DMS79 treated with DMSO at 0.1 percent for 48 hours (cell line): ENCODE data around the gene GPR152.
"Not testable (repeated sequence)": the region's sequence is repeated elsewhere in the genome, so short reads cannot be mapped to it uniquely, and the experiment has no call there.

Experiments
- DNase-seq: peaks from one replicate; lab custom pipeline; 2025; lab: John Stamatoyannopoulos, UW

GPR152 gene

DNA sequence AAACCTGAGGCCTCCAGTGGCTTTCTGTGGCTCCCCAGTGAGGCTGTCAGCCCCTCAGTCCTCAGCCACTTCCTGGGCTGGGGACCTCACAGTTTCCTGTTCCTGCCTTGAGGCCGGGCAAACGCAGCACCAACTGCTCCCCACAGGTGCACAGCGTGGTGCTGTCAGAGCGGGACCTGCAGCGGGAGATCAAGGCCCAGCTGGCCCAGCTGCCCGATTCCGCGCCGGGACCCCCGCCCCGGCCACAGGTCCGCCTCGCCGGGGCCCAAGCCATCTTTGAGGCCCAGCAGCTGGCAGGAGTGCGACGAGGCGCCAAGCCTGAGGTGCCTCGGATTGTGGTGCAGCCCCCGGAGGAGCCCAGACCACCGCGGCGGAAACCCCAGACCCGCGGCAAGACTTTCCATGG lies 43.3 kb downstream of the GPR152 start:
- no peak for DNase-seq

DNA sequence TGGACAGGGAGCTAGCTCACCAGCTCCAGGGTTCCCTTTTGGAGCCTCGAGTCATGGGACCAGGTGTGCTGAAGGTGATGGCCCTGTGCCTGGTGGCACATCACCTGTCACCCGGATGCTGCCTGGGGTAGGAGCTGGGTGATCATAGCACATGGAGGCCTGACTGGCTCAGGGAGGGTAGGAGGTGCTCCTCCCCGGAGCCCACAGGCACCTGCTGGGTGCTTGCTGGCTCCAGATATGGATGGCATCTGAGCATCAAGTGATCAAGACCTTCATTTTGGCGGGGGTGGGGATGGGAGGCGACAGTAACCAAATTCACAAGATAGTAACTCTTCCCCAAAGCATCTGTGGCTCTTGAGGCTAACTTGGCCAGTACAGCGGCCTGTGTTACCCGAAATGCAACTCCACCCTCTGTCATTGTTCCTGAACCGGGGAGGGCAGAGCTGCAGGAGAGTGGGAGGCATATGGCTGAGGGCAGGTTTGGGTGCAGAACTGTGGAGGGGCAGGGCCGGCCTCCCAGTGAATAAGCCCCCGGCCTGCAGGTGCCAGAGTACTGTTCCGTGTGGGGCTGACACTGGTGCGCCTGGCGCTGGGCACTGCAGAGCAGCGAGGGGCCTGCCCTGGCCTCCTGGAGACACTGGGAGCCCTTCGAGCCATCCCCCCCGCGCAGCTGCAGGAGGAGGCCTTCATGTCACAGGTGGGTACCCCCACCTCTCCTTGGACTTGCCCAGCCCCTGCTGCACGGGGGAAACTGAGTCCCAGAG lies 43.9 kb downstream of the GPR152 start:
- no peak for DNase-seq

DNA sequence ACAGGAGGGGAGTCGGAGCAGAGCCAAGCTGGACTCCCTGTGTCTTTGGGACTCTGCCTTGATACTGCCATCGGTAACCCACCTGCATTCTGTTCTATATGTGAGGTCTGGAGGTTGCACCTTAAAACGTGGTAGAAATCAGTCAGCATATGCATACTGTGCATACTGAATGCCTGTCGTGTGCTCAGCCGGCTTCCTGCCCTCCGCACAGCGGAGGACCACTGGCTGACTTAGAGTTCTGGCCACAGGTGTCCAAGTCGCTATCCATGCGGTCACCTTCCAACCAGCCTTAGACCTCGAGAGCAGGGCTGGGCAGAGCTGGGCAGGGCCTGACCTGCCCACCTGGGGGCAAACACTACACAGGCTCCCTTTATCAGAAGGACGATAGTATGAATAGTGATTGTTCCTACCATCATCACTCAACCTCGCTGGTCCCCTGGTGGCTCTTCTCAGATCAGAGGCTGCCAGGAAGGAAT lies 44.8 kb downstream of the GPR152 start:
- DNase-seq: no peak

DNA sequence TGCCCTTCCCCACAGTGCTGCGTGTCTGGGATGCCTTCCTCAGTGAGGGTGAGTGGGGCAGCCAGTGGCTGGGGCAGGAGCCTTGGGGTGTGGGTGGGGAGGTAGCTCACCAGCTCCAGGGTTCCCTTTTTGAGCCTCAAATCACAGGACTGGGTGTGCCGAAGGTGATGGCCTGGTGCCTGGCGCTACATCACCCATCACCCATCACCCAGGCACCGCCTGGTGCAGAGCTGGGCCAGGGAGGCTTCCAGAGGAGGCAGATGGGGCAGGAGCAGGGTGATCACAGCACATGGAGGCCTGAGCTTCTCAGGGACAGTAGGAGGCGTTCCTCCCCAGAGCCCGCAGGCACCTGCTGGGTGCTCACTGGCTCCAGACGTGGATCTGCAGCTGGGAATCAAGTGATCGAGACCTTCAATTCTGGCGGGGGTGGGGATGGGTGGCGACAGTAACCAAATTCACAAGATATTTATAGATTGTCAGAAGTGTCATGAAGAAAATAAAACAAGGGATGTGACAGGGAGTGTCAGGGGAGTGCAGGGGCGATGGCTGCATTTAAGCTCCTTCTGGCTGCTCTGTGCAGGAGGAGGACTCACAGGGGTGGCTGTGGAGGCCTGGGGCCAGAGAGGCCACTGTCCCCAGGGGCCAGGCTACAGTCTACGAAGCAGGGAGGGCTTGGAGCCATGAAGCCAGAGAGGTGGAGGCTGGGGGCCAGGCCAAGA lies 45.4 kb downstream of the GPR152 start:
- DNase-seq: no peak

DNA sequence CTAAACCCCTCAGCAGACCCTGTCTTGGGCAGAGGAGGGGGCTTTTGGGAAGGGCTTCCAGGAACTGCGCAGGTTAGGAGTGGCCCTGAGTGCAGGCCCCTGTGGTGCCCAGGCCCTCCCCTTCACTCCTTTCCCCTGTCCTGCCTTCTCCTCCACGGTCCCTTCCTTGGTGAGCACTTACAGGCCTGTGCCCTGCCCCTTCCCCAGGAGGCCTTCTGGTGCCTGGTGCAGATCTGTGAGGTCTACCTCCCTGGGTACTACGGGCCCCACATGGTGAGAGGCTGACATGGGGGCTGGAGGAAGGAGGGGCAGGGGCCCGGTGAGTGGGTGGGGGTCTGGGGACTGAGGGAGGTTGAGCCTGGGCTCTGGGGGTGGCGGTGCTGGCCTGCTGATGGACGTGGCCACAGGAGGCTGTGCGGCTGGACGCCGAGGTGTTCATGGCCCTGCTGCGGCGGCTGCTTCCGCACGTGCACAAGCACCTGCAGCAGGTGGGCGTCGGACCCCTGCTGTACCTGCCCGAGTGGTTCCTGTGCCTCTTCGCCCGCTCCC lies 46.0 kb downstream of the GPR152 start:
- no peak for DNase-seq

DNA sequence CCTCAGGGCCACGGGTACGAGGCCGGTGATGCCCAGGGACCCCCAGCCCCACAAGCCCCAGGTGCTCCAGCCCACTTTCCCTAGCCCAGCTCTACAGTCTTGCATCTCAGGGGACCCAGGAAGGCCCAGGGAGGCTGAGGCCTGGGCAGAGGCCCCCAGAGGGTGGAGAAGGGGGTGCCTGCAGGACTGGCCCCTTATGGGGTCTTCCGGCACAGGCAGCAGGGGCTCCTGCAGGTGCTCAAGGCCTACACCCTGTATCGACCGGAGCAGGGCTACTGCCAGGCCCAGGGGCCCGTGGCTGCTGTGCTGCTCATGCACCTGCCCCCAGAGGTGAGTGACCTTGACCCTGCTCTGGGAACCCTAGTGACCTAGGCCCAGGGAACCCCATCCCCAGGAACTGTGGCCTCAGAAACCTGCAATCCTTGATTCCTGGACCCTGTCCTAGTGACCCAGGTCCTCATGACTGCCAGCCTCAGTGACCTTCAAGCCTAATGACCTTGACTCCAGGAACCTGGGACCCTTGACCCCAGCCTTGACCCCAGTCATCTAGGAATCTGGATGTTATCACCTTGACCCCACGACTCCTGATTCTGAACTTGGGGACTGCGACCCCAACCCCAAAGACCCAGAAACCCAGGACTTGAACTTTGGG lies 46.7 kb downstream of the GPR152 start:
- no peak for DNase-seq

DNA sequence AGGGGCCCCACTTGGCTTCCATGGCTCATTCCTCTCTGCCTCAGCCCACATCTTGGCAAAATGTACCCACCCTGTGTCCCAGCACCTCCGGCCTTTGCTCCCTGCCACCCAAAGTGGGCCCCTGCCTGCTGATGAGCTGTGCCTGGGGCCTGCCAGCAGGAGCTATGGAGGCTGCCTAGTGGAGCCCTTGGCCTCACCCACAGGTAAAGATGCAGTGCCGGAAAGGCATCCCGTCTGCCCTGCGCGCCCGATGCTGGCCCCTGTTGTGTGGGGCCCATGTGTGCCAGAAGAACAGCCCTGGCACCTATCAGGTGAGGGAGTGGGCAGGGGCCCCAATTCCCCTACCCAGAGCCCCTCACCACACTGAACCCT lies 47.3 kb downstream of the GPR152 start:
- DNase-seq: no peak

DNA sequence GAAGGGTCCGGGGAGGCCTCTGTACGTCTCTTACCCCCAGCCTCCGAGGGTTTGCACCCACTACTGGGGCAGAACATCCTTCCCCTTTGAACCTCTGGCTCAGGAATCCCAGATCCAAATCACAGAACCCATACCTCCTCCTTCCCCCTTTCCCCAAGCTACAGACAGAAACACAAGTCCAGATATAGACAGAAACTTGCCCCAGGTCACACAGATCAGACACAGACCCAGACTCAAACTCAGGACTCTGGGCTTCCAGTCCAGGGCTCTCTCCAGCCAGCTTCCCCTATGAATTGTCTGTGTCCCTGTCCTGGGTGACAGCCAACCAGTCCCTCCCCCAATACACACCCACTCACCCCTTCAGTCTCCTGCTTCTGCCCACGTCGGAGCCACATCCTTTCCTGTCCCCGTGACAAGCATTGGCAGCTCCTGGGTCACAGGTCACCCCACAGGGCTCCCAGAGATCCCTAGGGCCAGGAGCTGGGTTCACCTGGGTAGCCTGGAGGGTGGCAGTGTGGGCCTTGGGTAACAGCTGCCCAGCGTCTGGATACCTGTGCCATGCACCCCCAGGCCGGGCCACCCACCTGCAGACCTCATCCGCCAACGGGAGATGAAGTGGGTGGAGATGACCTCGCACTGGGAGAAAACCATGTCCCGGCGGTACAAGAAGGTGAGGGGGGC lies 47.9 kb downstream of the GPR152 start:
- DNase-seq: no peak

DNA sequence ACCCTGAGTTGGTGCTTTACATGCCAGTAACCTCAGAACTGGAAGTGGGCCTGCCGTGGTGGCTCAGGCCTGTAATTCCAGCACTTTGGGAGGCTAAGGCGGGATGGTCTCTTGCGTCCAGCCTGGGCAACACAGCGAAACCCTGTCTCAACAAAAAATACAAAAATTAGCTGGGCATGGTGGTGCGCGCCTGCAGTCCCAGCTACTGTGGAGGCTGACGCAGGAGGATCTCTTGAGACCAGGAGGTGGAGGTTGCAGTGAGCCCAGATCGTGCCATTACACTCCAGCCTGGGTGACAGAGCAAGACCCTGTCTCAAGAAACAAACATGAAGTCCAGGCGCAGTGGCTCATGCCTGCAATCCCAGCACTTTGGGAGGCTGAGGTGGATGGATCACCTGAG lies 49.4 kb downstream of the GPR152 start:
- not testable (repeated sequence) for DNase-seq

DNA sequence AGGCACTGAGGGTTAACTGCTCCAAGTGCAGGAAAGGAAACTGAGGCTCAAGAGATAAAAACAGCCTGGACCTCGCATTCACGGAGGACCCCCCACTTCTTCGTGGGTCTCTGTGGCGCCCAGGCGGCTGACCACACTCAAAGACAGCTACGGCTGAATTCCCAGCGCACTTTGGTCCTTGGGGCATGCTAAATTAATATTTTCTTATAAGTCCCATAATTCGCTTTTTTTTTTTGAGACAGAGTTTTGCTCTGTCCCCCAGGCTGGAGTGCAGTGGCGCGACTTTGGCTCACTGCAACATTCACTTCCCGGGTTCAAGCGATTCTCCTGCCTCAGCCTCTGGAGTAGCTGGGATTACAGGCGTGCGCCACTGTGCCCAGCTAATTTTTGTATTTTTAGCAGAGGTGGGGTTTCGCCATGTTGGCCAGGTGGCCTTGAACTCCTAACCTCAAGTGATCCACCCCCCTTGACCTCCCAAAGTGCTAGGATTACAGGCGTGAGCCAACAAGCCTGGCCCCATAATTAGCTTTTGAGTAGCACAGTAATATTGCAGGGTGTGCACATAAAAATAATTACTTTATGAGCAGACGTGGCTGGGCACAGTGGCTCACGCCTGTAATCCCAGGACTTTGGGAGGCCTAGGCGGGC lies 50.2 kb downstream of the GPR152 start:
- DNase-seq: not testable (repeated sequence)

DNA sequence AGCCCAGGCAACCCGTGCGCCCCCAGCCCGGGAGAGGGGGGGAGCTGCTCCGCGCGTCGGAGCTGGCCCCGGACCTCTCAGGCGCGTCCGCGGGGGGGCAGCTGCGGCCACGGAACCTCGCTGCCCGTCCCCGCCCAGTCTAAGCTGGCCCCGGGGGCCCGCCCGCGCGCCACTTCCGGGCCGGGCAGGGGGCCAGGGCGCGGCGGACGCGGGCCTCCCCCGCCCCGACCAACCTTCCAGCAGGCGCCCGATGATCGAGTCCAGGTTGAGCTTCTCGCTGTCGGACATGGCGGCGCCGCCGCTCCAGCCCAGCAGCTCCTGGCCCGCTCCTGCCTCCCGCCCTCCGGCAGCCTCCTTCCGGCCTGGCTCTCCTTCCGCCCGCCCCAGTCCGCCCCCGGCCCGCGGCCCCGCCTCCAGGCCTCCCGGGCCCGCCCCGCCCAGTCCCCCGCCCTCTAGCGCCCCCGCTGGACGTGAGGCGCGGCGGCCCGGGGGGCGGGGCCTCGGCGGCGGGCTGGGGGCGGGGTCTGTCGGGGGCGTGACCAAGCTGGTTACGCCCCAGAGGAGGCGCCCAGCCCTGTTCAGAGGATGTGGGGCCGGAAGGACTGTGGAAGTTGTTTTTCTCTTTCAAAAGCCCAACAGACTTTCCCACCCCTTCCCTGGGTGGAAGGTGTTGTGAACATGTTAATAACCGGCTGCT lies 50.9 kb downstream of the GPR152 start, which contains the start of gene PPP1CA:
Gene PPP1CA (minus strand): TSS at position 364 of the 697 bp plus-strand sequence. CDS start 76 bp downstream, at position 288.
- peak; percentile 71 for DNase-seq
